Subcutaneous preadipocyte (primary cell): ENCODE results near the gene GIMAP5. TPM values are rescaled to one million over a fixed set of nuclear protein-coding genes. Genes with fewer than 3 reads are reported as not detected.

Experiments used
- total RNA-seq: library from RNA; depleted of rRNA; stranded (reverse); fragments of >200 nt; gene quantifications from 2 replicates; pipeline ENCODE4 v1.2.3, GENCODE V29; 2012

GIMAP5 gene
- not detected in 2 replicates for total RNA-seq

GRCh38 chr7:150737265-150738055 is at the start of gene GIMAP5:
TSS of gene GIMAP5 (plus strand) at chr7:150737418. CDS start at chr7:150740885, 3,467 bp downstream.

GRCh38 chr7:150716368-150716767 is 20.9 kb upstream of the GIMAP5 start, which contains the start of gene GIMAP1:
TSS of gene GIMAP1 (plus strand) at chr7:150716613. CDS start at chr7:150719048, 2,435 bp downstream.

Other genes with a start within 250 kb of the GIMAP5 start
- not detected in 2 replicates for gene GIMAP7, start 222.5 kb upstream of the GIMAP5 start, total RNA-seq
- gene GIMAP4, start 170.0 kb upstream of the GIMAP5 start, total RNA-seq: under 0.01 TPM in 1 of 2 replicates, not detected in the other
- under 0.01 TPM in 1 of 2 replicates, not detected in the other for gene GIMAP6, start 105.0 kb upstream of the GIMAP5 start, total RNA-seq
- gene GIMAP2, start 51.7 kb upstream of the GIMAP5 start, total RNA-seq: 1.4 and 1.5 TPM in 2 replicates
- gene GIMAP1, start 20.8 kb upstream of the GIMAP5 start, total RNA-seq: not detected in 2 replicates
- gene TMEM176B, start 62.9 kb downstream of the GIMAP5 start, total RNA-seq: 16.9 TPM in 1 of 2 replicates, not detected in the other
- gene TMEM176A, start 63.4 kb downstream of the GIMAP5 start, total RNA-seq: 5.5 TPM in 1 of 2 replicates, not detected in the other
- not detected in 2 replicates for gene AOC1, start 115.1 kb downstream of the GIMAP5 start, total RNA-seq
- gene KCNH2, start 240.9 kb downstream of the GIMAP5 start, total RNA-seq: not detected in 2 replicates